WTC11 (cell line): Measurements from ENCODE around the gene HHIPL2. TPM values are rescaled to one million over a fixed set of nuclear protein-coding genes. Genes with fewer than 3 reads are reported as not detected.

Experiments
- ATAC-seq: fragments of 200-7000 bp; cut with Tn5 transposase; 2 replicates; pipeline ENCODE4 v1.10.0; 2021; ENCODE audit warnings: mild to moderate bottlenecking, moderate library complexity
- CTCF ChIA-PET: fragments of 300-600 bp; sonication (Branson Sonifier 250); formaldehyde crosslinking; loops from one replicate; lab custom pipeline; 2021; ENCODE audit warnings: antibody characterized with exemption; lab: Charles Lee
- POLR2A ChIA-PET: fragments of 350-600 bp; sonication (Branson Sonifier 250); formaldehyde crosslinking; loops from one replicate; lab custom pipeline; 2021; ENCODE audit warnings: antibody characterized with exemption; lab: Charles Lee
- DNase-seq: peaks from one replicate; pipeline ENCODE4 v3.0.0; 2021; ENCODE audit warnings: low spot score
- H3K27ac Mint-ChIP-seq: 2 replicates; pipeline ENCODE4 v1.8.0; 2021; ENCODE audit warnings: mixed read lengths
- H3K27me3 Mint-ChIP-seq: 2 replicates; pipeline ENCODE4 v1.8.0; 2021; ENCODE audit warnings: low read depth, mild to moderate bottlenecking, moderate library complexity, mixed read lengths
- H3K36me3 Mint-ChIP-seq: 2 replicates; pipeline ENCODE4 v1.8.0; 2021; ENCODE audit warnings: mixed read lengths
- H3K4me1 Mint-ChIP-seq: 2 replicates; pipeline ENCODE4 v1.8.0; 2022; ENCODE audit warnings: mixed read lengths
- H3K4me3 Mint-ChIP-seq: 2 replicates; pipeline ENCODE4 v1.8.0; 2021; ENCODE audit warnings: mild to moderate bottlenecking, moderate library complexity, mixed read lengths
- H3K9me3 Mint-ChIP-seq: 2 replicates; pipeline ENCODE4 v1.8.0; 2021; ENCODE audit warnings: mixed read lengths
- CREB1 ChIP-seq: sonication (generic); formaldehyde crosslinking; IDR thresholded peaks from 2 replicates; pipeline ENCODE4 v1.8.0; 2023; ENCODE audit warnings: mild to moderate bottlenecking, missing genetic modification reagents
- ERG ChIP-seq: fragments of 250-450 bp; sonication (Bioruptor Pico); IDR thresholded peaks from 2 replicates; pipeline ENCODE4 v1.8.0; 2021; ENCODE audit warnings: mild to moderate bottlenecking
- FOXP1 ChIP-seq: sonication (generic); formaldehyde crosslinking; IDR thresholded peaks from 2 replicates; pipeline ENCODE4 v1.8.0; 2022; ENCODE audit warnings: missing genetic modification reagents, mild to moderate bottlenecking, moderate library complexity, borderline replicate concordance
- FOXP4 ChIP-seq: sonication (generic); formaldehyde crosslinking; IDR thresholded peaks from 2 replicates; pipeline ENCODE4 v1.8.0; 2022; ENCODE audit warnings: mild to moderate bottlenecking, missing genetic modification reagents
- GRHL2 ChIP-seq: fragments of 250-450 bp; sonication (Bioruptor Pico); IDR thresholded peaks from 2 replicates; pipeline ENCODE4 v1.8.0; 2022; ENCODE audit warnings: mild to moderate bottlenecking, moderate library complexity; ENCODE audit not compliant: insufficient replicate concordance, severe bottlenecking
- HMGA2 ChIP-seq: fragments of 250-450 bp; sonication (Bioruptor Pico); IDR thresholded peaks from 2 replicates; pipeline ENCODE4 v1.4.0; 2021; ENCODE audit warnings: mild to moderate bottlenecking, moderate library complexity
- IRF2 ChIP-seq: sonication (generic); formaldehyde crosslinking; IDR thresholded peaks from 2 replicates; pipeline ENCODE4 v1.8.0; 2022; ENCODE audit warnings: low read depth, missing genetic modification reagents, borderline replicate concordance
- MAX ChIP-seq: sonication (generic); formaldehyde crosslinking; IDR thresholded peaks from 2 replicates; pipeline ENCODE4 v1.8.0; 2022; ENCODE audit warnings: mild to moderate bottlenecking, missing genetic modification reagents
- OVOL2 ChIP-seq: fragments of 250-450 bp; sonication (Bioruptor Pico); IDR thresholded peaks from 2 replicates; pipeline ENCODE4 v1.9.0; 2021; ENCODE audit warnings: mild to moderate bottlenecking, borderline replicate concordance
- PREB ChIP-seq: sonication (generic); formaldehyde crosslinking; IDR thresholded peaks from 2 replicates; pipeline ENCODE4 v1.8.1; 2022; ENCODE audit warnings: mild to moderate bottlenecking, missing genetic modification reagents, moderate library complexity, borderline replicate concordance
- PRRX2 ChIP-seq: fragments of 250-450 bp; sonication (Bioruptor Pico); IDR thresholded peaks from 2 replicates; pipeline ENCODE4 v1.8.0; 2021; ENCODE audit warnings: mild to moderate bottlenecking
- USF2 ChIP-seq: sonication (generic); formaldehyde crosslinking; IDR thresholded peaks from 2 replicates; pipeline ENCODE4 v1.8.1; 2023; ENCODE audit warnings: mild to moderate bottlenecking, missing genetic modification reagents, moderate library complexity
- ZBTB43 ChIP-seq: sonication (generic); formaldehyde crosslinking; IDR thresholded peaks from 2 replicates; pipeline ENCODE4 v1.8.1; 2023; ENCODE audit warnings: mild to moderate bottlenecking, missing genetic modification reagents
- ZNF396 ChIP-seq: fragments of 250-450 bp; sonication (Bioruptor Pico); IDR thresholded peaks from 2 replicates; pipeline ENCODE4 v1.8.0; 2021; ENCODE audit warnings: mild to moderate bottlenecking, moderate library complexity, borderline replicate concordance
- ZNF671 ChIP-seq: fragments of 250-450 bp; sonication (Bioruptor Pico); IDR thresholded peaks from 2 replicates; pipeline ENCODE4 v1.8.0; 2021; ENCODE audit warnings: mild to moderate bottlenecking
- total RNA-seq: library from RNA; stranded (reverse); gene quantifications from 3 replicates; pipeline ENCODE4 v1.2.3, GENCODE V29; 2021

Gene HHIPL2
- total RNA-seq, 1 experiment from 2014 or later = 0.11 TPM

GRCh38 chr1:222589462-222590302 is 41.8 kb upstream of the HHIPL2 start, which contains the start of gene TAF1A (continued):
- TF ChIP-seq USF2 (CRISPR knock-in tag) (peak; percentile 8; the same call in 1 of the 2 replicates), HMGA2 (CRISPR knock-in tag) (no peak), MAX (CRISPR knock-in tag) (peak; percentile 76; the same call in 1 of the 2 replicates), ZBTB43 (CRISPR knock-in tag) (0 out of 2 replicates have a peak, but pooled peaks have one; percentile 41), IRF2 (CRISPR knock-in tag) (no peak), ZNF396 (CRISPR knock-in tag) (no peak), PRRX2 (CRISPR knock-in tag) (no peak)
- TF ChIP-seq, all 79 proteins: peak for 12

GRCh38 chr1:222588135-222588534 is 40.2 kb upstream of the HHIPL2 start:
- Mint-ChIP-seq H3K27me3 (0 out of 2 replicates have a peak, but pooled peaks cover 5% of the 10 kb centered on the region), H3K4me3 (peak overlapping the region; percentile 32), H3K4me1 (peaks cover 19% of the 10 kb centered on the region), H3K36me3 (peaks cover 32% of the 10 kb centered on the region), H3K27ac (no peak overlapping the region), H3K9me3 (no peaks in the 10 kb centered on the region)
- CTCF ChIA-PET = no interaction called here
- POLR2A ChIA-PET = no interaction called here
- DNase-seq = no peak
- no peak for ATAC-seq
- TF ChIP-seq OVOL2 (no peak), ZNF671 (CRISPR knock-in tag) (no peak), FOXP1 (CRISPR knock-in tag) (no peak), GRHL2 (CRISPR knock-in tag) (no peak), PRRX2 (CRISPR knock-in tag) (no peak)

GRCh38 chr1:222586842-222587241 is 38.9 kb upstream of the HHIPL2 start:
- Mint-ChIP-seq H3K27ac (no peak overlapping the region), H3K36me3 (peaks cover 45% of the 10 kb centered on the region), H3K4me3 (no peak overlapping the region), H3K27me3 (no peaks in the 10 kb centered on the region), H3K4me1 (peaks cover 19% of the 10 kb centered on the region), H3K9me3 (no peaks in the 10 kb centered on the region)
- POLR2A ChIA-PET = no interaction called here
- CTCF ChIA-PET = no interaction called here
- DNase-seq (no peak), ATAC-seq (no peak)
- TF ChIP-seq PREB = no peak
- TF ChIP-seq ERG (CRISPR knock-in tag) = no peak
- no peak for TF ChIP-seq CREB1
- no peak for TF ChIP-seq OVOL2
- TF ChIP-seq FOXP4 (CRISPR knock-in tag) = no peak
